Astrocyte of the cerebellum (primary cell): ENCODE results near the gene CPAMD8.
"Not testable (repeated sequence)": the region's sequence is repeated elsewhere in the genome, so short reads cannot be mapped to it uniquely, and the experiment has no call there.

Source experiments
- DNase-seq: peaks from one replicate; pipeline ENCODE4 v3.0.0-alpha.2; 2011; ENCODE audit warnings: low read depth
- H3K4me3 ChIP-seq: 2 replicates; pipeline ENCODE4 v1.5.1; 2011; ENCODE audit warnings: mild to moderate bottlenecking, low read depth, low read length, moderate library complexity
- in situ Hi-C: cut with HindIII; loops from 2 replicates; pipeline ENCODE4 v1.10.0; 2017; ENCODE audit warnings: low sequenced_read_pairs
- TF ChIP-seq, protein P1 (sequence below): IDR thresholded peaks from 2 replicates; pipeline ENCODE4 v1.5.1; 2012; ENCODE audit warnings: low read length, low read depth, moderate library complexity, mild to moderate bottlenecking; ENCODE audit errors: missing control alignments

CPAMD8 gene

GRCh38 chr19:16970821-16971220 is 55.8 kb downstream of the CPAMD8 start:
- in situ Hi-C loops, result no loop called here
- DNase-seq, result no peak
- H3K4me3 ChIP-seq, result no peak overlapping the region
- TF ChIP-seq, protein P1, sequence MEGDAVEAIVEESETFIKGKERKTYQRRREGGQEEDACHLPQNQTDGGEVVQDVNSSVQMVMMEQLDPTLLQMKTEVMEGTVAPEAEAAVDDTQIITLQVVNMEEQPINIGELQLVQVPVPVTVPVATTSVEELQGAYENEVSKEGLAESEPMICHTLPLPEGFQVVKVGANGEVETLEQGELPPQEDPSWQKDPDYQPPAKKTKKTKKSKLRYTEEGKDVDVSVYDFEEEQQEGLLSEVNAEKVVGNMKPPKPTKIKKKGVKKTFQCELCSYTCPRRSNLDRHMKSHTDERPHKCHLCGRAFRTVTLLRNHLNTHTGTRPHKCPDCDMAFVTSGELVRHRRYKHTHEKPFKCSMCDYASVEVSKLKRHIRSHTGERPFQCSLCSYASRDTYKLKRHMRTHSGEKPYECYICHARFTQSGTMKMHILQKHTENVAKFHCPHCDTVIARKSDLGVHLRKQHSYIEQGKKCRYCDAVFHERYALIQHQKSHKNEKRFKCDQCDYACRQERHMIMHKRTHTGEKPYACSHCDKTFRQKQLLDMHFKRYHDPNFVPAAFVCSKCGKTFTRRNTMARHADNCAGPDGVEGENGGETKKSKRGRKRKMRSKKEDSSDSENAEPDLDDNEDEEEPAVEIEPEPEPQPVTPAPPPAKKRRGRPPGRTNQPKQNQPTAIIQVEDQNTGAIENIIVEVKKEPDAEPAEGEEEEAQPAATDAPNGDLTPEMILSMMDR, result no peak

- TF ChIP-seq, protein P1, result no peak
- H3K4me3 ChIP-seq, result no peak overlapping the region
- DNase-seq, result no peak
- in situ Hi-C loops, result loop anchor here (10.0 kb wide), 2 partner anchors 66 to 144 kb away; partner anchors contain the start of gene SIN3B
Observed at GRCh38 chr19:16969135-16969534, 57.5 kb downstream of the CPAMD8 start.

- not testable (repeated sequence) for DNase-seq, H3K4me3 ChIP-seq
- in situ Hi-C loops, result loop anchor here (10.0 kb wide), 2 partner anchors 74 to 136 kb away; partner anchors contain the start of gene SIN3B
Observed at GRCh38 chr19:16960996-16961822, 65.4 kb downstream of the CPAMD8 start.

GRCh38 chr19:16958277-16958676 is 68.3 kb downstream of the CPAMD8 start:
- DNase-seq, H3K4me3 ChIP-seq, in situ Hi-C loops: not testable (repeated sequence)

DNA sequence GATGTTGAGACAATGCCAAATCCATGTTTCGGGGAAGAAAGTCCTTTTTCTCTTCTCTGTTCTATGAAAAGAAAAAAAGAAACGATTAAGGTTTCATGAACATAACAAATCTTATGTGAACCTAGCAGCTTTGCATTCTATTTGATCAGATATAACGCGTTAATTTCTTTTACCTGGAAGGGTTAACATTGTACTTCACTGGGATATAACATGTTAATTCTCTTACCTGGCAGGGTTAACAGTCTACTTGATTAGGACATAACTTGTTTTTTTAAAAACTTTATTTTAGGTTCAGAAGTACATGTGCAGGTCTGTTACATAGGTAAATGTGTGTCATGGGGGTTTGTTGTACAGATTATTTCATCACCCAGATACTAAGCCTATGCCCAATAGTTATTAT is 68.8 kb downstream of the CPAMD8 start:
- no peak for DNase-seq
- in situ Hi-C loops, result no loop called here
- TF ChIP-seq, protein P1, result no peak
- no peak overlapping the region for H3K4me3 ChIP-seq

GRCh38 chr19:16957151-16957701 is 69.4 kb downstream of the CPAMD8 start:
- TF ChIP-seq, protein P1, result no peak
- DNase-seq, result no peak
- in situ Hi-C loops, result no loop called here
- H3K4me3 ChIP-seq, result no peak overlapping the region

- H3K4me3 ChIP-seq, result no peak overlapping the region
- TF ChIP-seq, protein P1, result no peak
- in situ Hi-C loops, result no loop called here
- no peak for DNase-seq
Observed at GRCh38 chr19:16955161-16955560, 71.4 kb downstream of the CPAMD8 start.
